ENCODE results near the gene ATP6V1B1.
"Not testable (repeated sequence)": the region's sequence is repeated elsewhere in the genome, so short reads cannot be mapped to it uniquely, and the experiment has no call there.

The ATP6V1B1 gene

GRCh38 chr2:70992945-70993853 lies 57.5 kb downstream of the ATP6V1B1 start:
- DNase-seq = no peak

- DNase-seq = no peak
These were observed 58.5 kb downstream of the ATP6V1B1 start for GRCh38 chr2:70994009-70994698.

GRCh38 chr2:70994699-70995425 lies 59.2 kb downstream of the ATP6V1B1 start, which contains the start of gene TEX261:
Gene TEX261 (minus strand): TSS chr2:70994873. CDS start chr2:70994757, 116 bp downstream.
- peak; percentile 86 for DNase-seq

GRCh38 chr2:70995426-70995729 lies 59.7 kb downstream of the ATP6V1B1 start:
- peak; percentile 70 for DNase-seq

GRCh38 chr2:70998885-70999284 lies 63.2 kb downstream of the ATP6V1B1 start:
- not testable (repeated sequence) for DNase-seq

GRCh38 chr2:70999362-70999761 lies 63.7 kb downstream of the ATP6V1B1 start:
- DNase-seq = no peak

GRCh38 chr2:70999931-71000330 lies 64.2 kb downstream of the ATP6V1B1 start:
- DNase-seq = not testable (repeated sequence)

- peak; percentile 74 for DNase-seq
These were observed 65.3 kb downstream of the ATP6V1B1 start for GRCh38 chr2:71000780-71001591.

GRCh38 chr2:71001592-71001927 lies 65.9 kb downstream of the ATP6V1B1 start:
- DNase-seq = no peak

- no peak for DNase-seq
These were observed 66.4 kb downstream of the ATP6V1B1 start for GRCh38 chr2:71001981-71002570.

GRCh38 chr2:71003396-71003795 lies 67.7 kb downstream of the ATP6V1B1 start:
- no peak for DNase-seq

- DNase-seq = no peak
These were observed 68.5 kb downstream of the ATP6V1B1 start for GRCh38 chr2:71003966-71004755.

GRCh38 chr2:71004857-71005256 lies 69.2 kb downstream of the ATP6V1B1 start:
- DNase-seq = no peak

- no peak for DNase-seq
These were observed 69.8 kb downstream of the ATP6V1B1 start for GRCh38 chr2:71005271-71006202.

- DNase-seq = no peak
These were observed 70.6 kb downstream of the ATP6V1B1 start for GRCh38 chr2:71006323-71006722.

GRCh38 chr2:71006955-71007799 lies 71.5 kb downstream of the ATP6V1B1 start:
- no peak for DNase-seq

- no peak for DNase-seq
These were observed 72.6 kb downstream of the ATP6V1B1 start for GRCh38 chr2:71008342-71008741.

GRCh38 chr2:71011786-71012185 lies 76.1 kb downstream of the ATP6V1B1 start:
- DNase-seq = not testable (repeated sequence)

Data from NCI-H2171 treated with DMSO at 0.1 percent for 48 hours (cell line).